ENCODE results near the gene ABI2. TPM values are rescaled to one million over a fixed set of nuclear protein-coding genes. Genes with fewer than 3 reads are reported as not detected.
"Not testable (repeated sequence)": the region's sequence is repeated elsewhere in the genome, so short reads cannot be mapped to it uniquely, and the experiment has no call there.

Gene ABI2
- total and polyA plus RNA-seq, 2 experiments from 2014 or later, result 28.0 to 88.3 TPM

- peaks cover 99% of the 10 kb centered on the region for H3K79me2 ChIP-seq (ENCODE audit: insufficient read depth)
- no peak overlapping the region for H2AFZ ChIP-seq
- 0 out of 2 replicates have a peak, but pooled peaks cover 5% of the 10 kb centered on the region for H4K20me1 ChIP-seq (ENCODE audit: insufficient read depth)
- no peak for TF ChIP-seq EZH2 (IDR thresholded peaks at IDR 0.05; ENCODE audit: insufficient read depth, poor library complexity, severe bottlenecking)
- no peak for TF ChIP-seq EZH2phosphoT487 (IDR thresholded peaks at IDR 0.05; ENCODE audit: insufficient read depth, low read depth)
- H3K4me3 ChIP-seq, result no peak overlapping the region
- H3K36me3 ChIP-seq (ENCODE audit: low read depth), result no peaks in the 10 kb centered on the region; the same call in 1 of the 2 replicates
- H3K27me3 ChIP-seq (replicated peaks; ENCODE audit: insufficient read depth), result no peaks in the 10 kb centered on the region
- peak; percentile 42 for DNase-seq
- H3K4me2 ChIP-seq (ENCODE audit: unreplicated experiment), result no peak overlapping the region
- H3K9ac ChIP-seq, result no peak overlapping the region
- no peaks in the 10 kb centered on the region for H3K9me3 ChIP-seq (ENCODE audit: low read depth)
- no peaks in the 10 kb centered on the region for H3K9me2 ChIP-seq (ENCODE audit: insufficient read depth)
- in situ Hi-C loops (cut with MboI), result no loop called here
- no peak overlapping the region for H3K27ac ChIP-seq
- H3K4me1 ChIP-seq (ENCODE audit: insufficient read depth), result 0 out of 2 replicates have a peak, but pooled peaks cover 7% of the 10 kb centered on the region
- H3F3A ChIP-seq (ENCODE audit: insufficient read depth), result 0 out of 2 replicates have a peak, but pooled peaks cover 6% of the 10 kb centered on the region
These were observed 33.7 kb downstream of the ABI2 start for GRCh38 chr2:203361922-203362321.

- Histone ChIP-seq H3K9me2 (ENCODE audit: insufficient read depth) (no peaks in the 10 kb centered on the region), H3K79me2 (ENCODE audit: insufficient read depth) (peaks cover 95% of the 10 kb centered on the region), H3F3A (ENCODE audit: insufficient read depth) (0 out of 2 replicates have a peak, but pooled peaks cover 1% of the 10 kb centered on the region), H3K36me3 (ENCODE audit: low read depth) (peaks cover 13% of the 10 kb centered on the region), H3K4me1 (ENCODE audit: insufficient read depth) (0 out of 2 replicates have a peak, but pooled peaks cover 4% of the 10 kb centered on the region), H4K20me1 (ENCODE audit: insufficient read depth) (0 out of 2 replicates have a peak, but pooled peaks cover 5% of the 10 kb centered on the region), H3K27ac (no peak overlapping the region), H3K9ac (no peak overlapping the region), H2AFZ (no peak overlapping the region), H3K4me2 (ENCODE audit: unreplicated experiment) (no peak overlapping the region), H3K4me3 (no peak overlapping the region), H3K27me3 (replicated peaks; ENCODE audit: insufficient read depth) (no peaks in the 10 kb centered on the region), H3K9me3 (ENCODE audit: low read depth) (no peaks in the 10 kb centered on the region)
- DNase-seq, result no peak
- WGBS, 2 experiments (ENCODE audit: low coverage in 1 of 2, low lambda C conversion rate in 2 of 2, missing lambda C conversion rate in 2 of 2), result 97 to 98% methylated on average over 5 of the region's 5 CpGs
- in situ Hi-C loops (cut with MboI), result no loop called here
- TF ChIP-seq EZH2 (IDR thresholded peaks at IDR 0.05; ENCODE audit: insufficient read depth, poor library complexity, severe bottlenecking), result no peak
- TF ChIP-seq EZH2phosphoT487 (IDR thresholded peaks at IDR 0.05; ENCODE audit: insufficient read depth, low read depth), result no peak
These were observed 38.7 kb downstream of the ABI2 start for GRCh38 chr2:203366639-203367466.

GRCh38 chr2:203372706-203373105, 44.5 kb downstream of the ABI2 start:
- Histone ChIP-seq H3K79me2 (ENCODE audit: insufficient read depth) (peaks cover 77% of the 10 kb centered on the region), H3K36me3 (ENCODE audit: low read depth) (peaks cover 10% of the 10 kb centered on the region)
- in situ Hi-C loops (cut with MboI); H3K9me3 ChIP-seq (ENCODE audit: low read depth); H3K9ac ChIP-seq; H3K4me2 ChIP-seq (ENCODE audit: unreplicated experiment); H3K9me2 ChIP-seq (ENCODE audit: insufficient read depth); H4K20me1 ChIP-seq (ENCODE audit: insufficient read depth); H3K4me3 ChIP-seq; H2AFZ ChIP-seq; H3K27me3 ChIP-seq (replicated peaks; ENCODE audit: insufficient read depth); H3K27ac ChIP-seq; H3F3A ChIP-seq (ENCODE audit: insufficient read depth); H3K4me1 ChIP-seq (ENCODE audit: insufficient read depth); DNase-seq: not testable (repeated sequence)
- WGBS, 2 experiments (ENCODE audit: low coverage in 1 of 2, low lambda C conversion rate in 2 of 2, missing lambda C conversion rate in 2 of 2), result 92 to 95% methylated on average over 2 to 27 of the region's 31 CpGs

GRCh38 chr2:203376173-203376572, 48.0 kb downstream of the ABI2 start:
- in situ Hi-C loops (cut with MboI), result no loop called here
- H3K79me2 ChIP-seq (ENCODE audit: insufficient read depth), result peaks cover 75% of the 10 kb centered on the region
- TF ChIP-seq EZH2phosphoT487 (IDR thresholded peaks at IDR 0.05; ENCODE audit: insufficient read depth, low read depth) (no peak), EZH2 (IDR thresholded peaks at IDR 0.05; ENCODE audit: insufficient read depth, poor library complexity, severe bottlenecking) (no peak)
- H3K4me2 ChIP-seq (ENCODE audit: unreplicated experiment), result no peak overlapping the region
- no peaks in the 10 kb centered on the region for H3K4me1 ChIP-seq (ENCODE audit: insufficient read depth)
- no peaks in the 10 kb centered on the region for H3K9me2 ChIP-seq (ENCODE audit: insufficient read depth)
- DNase-seq, result no peak
- H3K4me3 ChIP-seq, result no peak overlapping the region
- H3F3A ChIP-seq (ENCODE audit: insufficient read depth), result 0 out of 2 replicates have a peak, but pooled peaks cover 6% of the 10 kb centered on the region
- H4K20me1 ChIP-seq (ENCODE audit: insufficient read depth), result no peaks in the 10 kb centered on the region
- H2AFZ ChIP-seq, result no peak overlapping the region
- H3K9ac ChIP-seq, result no peak overlapping the region
- no peak overlapping the region for H3K27ac ChIP-seq
- no peaks in the 10 kb centered on the region for H3K9me3 ChIP-seq (ENCODE audit: low read depth)
- peaks cover 5% of the 10 kb centered on the region for H3K36me3 ChIP-seq (ENCODE audit: low read depth)
- H3K27me3 ChIP-seq (replicated peaks; ENCODE audit: insufficient read depth), result no peaks in the 10 kb centered on the region

All from GM23248 (cell line).